ENCODE data around the gene ROBO2.

ROBO2 gene

DNA sequence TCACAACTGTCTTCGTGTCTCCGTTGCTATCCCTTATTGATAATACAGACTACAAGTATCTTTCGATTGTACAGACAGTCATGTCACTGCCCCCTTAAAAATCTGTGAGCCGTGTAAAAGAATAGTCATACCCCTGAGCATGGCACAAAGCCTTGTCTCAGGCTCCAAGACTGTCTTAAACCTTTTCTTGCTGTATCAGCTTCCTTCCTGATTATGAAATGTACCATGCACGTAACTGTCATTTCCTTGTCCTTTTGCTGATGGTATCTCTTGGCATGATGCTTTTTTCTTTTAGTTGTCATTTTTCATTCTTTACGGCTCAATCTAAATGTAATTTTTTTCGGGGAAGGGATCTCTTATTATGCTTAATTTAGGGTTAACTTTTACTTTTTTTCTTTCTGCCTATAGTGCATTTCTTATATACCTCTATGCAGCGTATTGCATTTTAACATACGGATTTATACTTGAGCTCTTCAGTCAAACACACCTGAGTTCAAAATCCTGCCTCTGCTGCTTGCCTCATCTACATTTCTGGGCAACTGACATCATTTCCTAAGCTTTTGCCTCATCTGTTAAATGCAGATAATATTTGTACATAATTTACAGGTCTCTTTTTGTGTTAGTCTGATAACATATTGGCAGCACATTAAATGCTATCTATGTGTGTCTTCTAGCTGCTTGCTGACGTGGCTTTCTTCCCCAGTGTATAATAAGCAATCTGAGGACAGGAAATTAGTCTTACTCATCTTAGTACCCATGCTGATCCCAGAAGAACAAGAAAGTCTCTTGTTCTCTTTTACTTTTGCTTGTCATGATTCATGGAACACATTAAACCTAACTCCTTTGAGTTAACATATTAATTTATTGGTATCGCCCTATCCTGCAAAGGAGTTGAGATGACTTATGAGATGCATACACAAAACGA is 57.3 kb downstream of the ROBO2 start:
- peak; percentile 42 for DNase-seq (ENCODE audit: low read depth)

DNA sequence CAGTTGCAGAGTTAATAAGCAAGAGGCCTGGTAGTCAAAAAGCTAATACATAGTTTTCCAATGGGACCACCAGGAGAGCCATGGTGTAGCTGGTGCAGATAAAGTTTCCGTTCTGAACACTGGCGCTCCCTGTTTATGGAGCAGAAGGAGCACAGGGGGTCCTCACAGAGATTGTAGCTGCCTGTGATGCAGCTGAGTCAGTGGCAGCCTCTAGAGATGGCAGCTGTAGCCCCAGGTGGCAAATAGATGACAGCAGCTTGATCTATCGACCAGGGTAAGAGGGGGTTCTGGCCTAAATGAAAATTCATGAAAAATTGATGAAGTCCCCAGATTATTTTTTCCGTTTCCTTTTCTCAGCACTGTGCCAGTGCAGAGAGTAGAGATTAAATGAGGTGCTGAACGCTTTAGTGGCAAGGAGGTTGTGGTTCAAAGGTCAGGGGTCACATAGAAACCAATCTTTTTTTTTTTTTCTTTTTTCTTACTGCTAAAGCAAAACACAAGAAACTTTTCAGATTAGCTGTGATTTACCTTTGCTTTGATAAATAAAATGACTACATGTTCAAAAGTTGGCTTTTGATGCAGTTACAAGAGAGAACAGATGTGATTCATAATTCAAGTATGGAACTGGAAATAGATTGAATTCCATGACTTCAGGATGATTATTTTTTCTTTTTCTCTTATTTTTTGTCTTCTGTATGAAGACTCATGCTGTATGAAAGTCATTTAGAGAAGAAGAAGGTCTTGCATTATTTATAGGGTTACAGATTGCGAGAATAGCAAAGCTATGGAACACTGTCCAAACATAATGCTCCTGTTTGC is 63.3 kb downstream of the ROBO2 start:
- DNase-seq (ENCODE audit: low read depth) = peak; percentile 63
- H3K4me3 ChIP-seq (ENCODE audit: low read depth, low read length) = no peak overlapping the region
- TF ChIP-seq, protein P1, sequence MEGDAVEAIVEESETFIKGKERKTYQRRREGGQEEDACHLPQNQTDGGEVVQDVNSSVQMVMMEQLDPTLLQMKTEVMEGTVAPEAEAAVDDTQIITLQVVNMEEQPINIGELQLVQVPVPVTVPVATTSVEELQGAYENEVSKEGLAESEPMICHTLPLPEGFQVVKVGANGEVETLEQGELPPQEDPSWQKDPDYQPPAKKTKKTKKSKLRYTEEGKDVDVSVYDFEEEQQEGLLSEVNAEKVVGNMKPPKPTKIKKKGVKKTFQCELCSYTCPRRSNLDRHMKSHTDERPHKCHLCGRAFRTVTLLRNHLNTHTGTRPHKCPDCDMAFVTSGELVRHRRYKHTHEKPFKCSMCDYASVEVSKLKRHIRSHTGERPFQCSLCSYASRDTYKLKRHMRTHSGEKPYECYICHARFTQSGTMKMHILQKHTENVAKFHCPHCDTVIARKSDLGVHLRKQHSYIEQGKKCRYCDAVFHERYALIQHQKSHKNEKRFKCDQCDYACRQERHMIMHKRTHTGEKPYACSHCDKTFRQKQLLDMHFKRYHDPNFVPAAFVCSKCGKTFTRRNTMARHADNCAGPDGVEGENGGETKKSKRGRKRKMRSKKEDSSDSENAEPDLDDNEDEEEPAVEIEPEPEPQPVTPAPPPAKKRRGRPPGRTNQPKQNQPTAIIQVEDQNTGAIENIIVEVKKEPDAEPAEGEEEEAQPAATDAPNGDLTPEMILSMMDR (conservative IDR thresholded peaks at IDR 0.05; ENCODE audit: low read depth, low read length) = no peak

More for the DNA sequence above, 57.3 kb downstream of the ROBO2 start:
- TF ChIP-seq, protein P1 (conservative IDR thresholded peaks at IDR 0.05; ENCODE audit: low read depth, low read length) = no peak
- H3K4me3 ChIP-seq (ENCODE audit: low read depth, low read length) = no peak overlapping the region

DNA sequence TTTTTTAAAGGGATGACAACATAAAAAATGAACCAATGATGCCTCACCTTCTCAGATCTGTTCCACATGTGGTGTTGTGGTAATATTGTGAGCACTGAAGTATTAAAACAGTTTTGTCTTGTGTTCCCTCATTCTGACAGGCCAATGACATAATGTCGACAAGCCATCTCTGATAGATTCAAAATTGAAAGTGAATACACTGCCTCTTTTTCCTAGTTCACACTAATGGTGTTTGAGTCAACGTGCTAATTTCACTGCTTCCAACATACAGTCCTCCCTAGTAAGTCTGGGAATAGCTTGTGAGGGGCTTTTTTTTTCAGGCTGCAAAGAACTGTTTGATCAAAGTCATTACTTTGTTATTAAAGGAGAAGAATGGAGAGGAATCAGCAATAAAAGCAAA is 82.8 kb downstream of the ROBO2 start:
- DNase-seq (ENCODE audit: low read depth) = no peak

DNA sequence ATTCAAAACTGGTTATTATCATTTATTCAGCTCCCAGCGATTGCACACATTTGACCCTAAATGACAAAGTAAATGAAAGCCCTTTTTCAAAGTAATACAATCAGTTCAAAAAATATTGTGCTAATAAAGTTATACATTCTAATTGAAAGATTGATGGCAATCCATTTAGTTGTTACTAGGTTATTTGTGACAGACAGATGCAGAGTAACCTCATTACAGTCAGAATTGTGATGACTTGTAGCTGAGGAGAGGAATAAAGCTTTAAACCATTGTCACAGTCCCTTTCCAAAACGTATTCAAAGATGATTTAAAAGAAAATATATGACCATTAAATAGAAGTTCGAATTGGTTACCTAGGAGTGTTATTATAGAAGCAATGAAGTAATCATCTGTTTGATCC is 86.1 kb downstream of the ROBO2 start:
- H3K4me3 ChIP-seq (ENCODE audit: low read depth, low read length) = no peak overlapping the region
- no peak for DNase-seq (ENCODE audit: low read depth)
- TF ChIP-seq, protein P1 (conservative IDR thresholded peaks at IDR 0.05; ENCODE audit: low read depth, low read length) = no peak

More for the DNA sequence above, 82.8 kb downstream of the ROBO2 start:
- H3K4me3 ChIP-seq (ENCODE audit: low read depth, low read length) = no peak overlapping the region
- TF ChIP-seq, protein P1 (conservative IDR thresholded peaks at IDR 0.05; ENCODE audit: low read depth, low read length) = no peak

DNA sequence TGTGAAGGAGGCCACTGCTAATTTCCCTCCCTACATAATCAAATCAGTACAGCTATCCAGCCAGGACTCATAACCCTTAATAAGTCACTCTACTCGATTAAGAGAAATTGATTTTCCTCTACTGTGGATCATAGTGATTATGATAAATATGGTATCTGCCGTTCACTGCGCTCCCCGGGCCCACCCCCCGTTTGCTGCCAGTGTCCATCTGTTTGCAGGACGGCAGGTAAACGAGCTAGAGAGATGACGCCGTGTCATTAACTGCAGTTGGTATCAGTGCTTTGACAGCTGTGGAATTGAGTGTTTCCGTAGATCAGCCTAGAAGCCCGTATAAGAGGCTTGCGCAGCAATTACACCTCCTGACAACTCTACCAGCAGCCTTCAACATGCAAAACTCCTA is 94.9 kb downstream of the ROBO2 start:
- no peak overlapping the region for H3K4me3 ChIP-seq (ENCODE audit: low read depth, low read length)
- TF ChIP-seq, protein P1 (conservative IDR thresholded peaks at IDR 0.05; ENCODE audit: low read depth, low read length) = no peak
- DNase-seq (ENCODE audit: low read depth) = no peak

DNA sequence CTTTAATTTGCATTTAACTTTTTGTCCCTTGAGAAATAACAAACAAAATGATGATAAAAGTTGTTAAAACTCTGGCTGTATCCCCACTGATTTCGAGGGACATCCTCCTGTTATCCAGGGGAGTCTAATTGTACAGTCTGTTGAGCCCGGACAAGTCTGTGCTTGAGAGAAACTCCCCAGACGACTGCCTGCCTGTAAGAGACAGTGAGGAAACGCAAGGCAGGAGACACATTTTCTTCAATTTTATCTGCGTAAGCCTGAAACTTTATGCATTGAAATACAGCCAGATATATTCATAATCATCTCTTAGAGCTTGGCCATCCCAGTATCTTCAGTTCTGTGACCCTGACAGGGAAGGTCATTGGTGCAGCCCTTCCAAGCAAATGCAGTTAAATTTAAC is 97.7 kb downstream of the ROBO2 start:
- DNase-seq (ENCODE audit: low read depth) = no peak
- TF ChIP-seq, protein P1 (conservative IDR thresholded peaks at IDR 0.05; ENCODE audit: low read depth, low read length) = no peak
- H3K4me3 ChIP-seq (ENCODE audit: low read depth, low read length) = no peak overlapping the region

All from choroid plexus epithelial cell (primary cell).